ENCODE data around the gene DENND4A.
"Not testable (repeated sequence)": the region's sequence is repeated elsewhere in the genome, so short reads cannot be mapped to it uniquely, and the experiment has no call there.

The DENND4A gene

DNA sequence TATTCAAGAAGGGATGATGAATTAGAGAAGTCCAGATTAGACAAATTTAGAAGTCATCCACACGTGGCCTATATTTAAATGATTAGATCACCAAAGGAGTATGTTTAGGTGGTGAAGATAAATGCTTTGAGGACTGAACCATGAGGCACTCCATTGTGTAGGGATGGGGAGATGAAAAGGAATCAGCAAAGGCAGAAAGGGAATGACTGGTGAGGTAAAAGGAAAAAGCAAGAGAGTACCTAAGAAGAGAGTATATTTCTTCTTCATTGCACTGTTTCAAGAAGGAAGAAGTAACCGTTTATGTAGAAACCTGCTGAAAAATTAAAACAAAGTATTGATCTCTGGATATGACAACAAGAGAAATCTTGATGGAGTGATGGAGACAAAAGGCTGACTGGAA is 40.7 kb downstream of the DENND4A start:
- no peak for DNase-seq

DNA sequence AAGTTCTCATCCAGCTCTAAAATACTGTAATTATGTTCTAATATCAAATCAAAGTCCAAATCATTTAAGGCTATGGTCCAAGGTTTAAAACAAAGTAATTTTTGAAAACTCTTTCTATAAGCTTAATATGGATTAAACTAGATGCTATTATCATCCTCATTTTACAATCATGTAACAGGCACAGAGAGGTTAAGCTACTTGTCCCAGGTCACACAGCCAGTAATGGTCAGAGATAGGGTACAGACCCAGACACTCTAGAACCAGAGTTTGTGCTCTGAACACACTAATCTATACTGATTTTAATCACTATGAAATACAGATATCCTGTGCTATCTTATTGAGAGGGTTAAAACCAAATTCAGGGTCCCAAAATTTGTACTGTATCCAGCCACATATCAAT is 44.8 kb downstream of the DENND4A start:
- DNase-seq: no peak

DNA sequence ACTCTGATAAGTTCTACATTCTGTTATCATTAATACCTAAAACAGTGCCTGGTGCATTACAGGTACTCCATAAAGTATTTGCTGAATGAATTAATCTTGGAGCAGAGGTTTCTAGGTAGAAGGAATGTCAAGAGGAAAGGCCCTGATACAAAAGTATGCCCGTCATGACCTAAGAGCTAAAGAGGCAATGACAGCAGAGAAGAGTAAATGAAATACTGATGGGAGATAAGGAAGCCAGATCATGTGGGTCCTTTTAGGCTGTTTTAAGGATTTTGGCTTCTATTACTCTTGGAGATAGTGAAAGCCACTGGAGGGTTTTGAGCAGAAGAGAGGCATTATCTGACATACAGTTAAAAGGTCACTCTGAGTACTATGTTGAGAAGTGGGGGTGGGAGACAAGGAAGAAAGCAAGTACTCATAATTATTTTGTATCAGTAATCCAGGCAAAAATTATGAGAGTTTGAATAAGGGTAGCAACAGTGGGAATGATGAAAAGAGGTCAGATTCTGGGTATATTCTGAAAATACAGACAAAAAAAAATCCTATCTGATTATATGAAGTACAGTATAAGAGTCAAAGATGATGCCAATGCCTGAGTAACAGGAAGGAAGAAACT is 48.3 kb downstream of the DENND4A start:
- no peak for DNase-seq

- no peak for DNase-seq
Measured at GRCh38 chr15:65740148-65740547, 51.9 kb downstream of the DENND4A start.

GRCh38 chr15:65738649-65739048 is 53.4 kb downstream of the DENND4A start:
- DNase-seq: no peak

- DNase-seq: not testable (repeated sequence)
Measured at GRCh38 chr15:65733599-65733998, 58.5 kb downstream of the DENND4A start.

GRCh38 chr15:65732698-65733097 is 59.4 kb downstream of the DENND4A start:
- no peak for DNase-seq

- DNase-seq: no peak
Measured at GRCh38 chr15:65731926-65732325, 60.2 kb downstream of the DENND4A start.

GRCh38 chr15:65730549-65731172 is 61.4 kb downstream of the DENND4A start:
- no peak for DNase-seq

DNA sequence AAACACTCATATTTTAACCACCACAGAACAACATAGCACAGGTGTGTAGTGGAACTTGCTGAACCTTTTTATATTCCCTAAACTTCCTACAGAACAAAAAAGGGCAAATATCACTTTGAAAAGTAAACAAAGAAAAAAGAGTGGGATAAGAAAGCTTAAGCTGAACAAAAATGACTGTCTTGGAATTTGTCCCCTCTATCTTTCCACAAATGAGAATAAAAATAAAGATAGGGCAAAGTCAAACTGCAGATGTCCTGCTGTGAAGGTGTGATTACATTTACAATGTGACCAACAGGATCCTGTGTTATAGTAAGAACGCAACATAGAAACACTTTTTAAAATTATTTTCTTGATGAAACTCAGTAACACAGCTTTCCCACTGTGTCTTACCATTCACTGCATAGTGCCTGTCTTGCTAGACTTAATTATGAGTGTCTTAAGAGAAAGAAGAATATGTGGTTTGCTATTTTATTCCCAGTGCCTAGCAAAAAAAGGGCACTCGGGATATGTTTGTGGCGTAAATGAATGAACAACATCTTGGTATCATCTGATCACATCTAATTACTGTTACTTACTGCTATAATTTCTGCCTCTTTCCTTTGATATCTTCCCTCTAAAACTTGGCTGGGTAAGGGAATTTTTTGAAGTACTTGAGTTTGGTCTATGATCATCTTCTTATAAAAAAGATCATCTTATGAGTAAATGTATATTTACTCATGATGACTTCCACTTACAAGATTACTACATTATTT is 67.5 kb downstream of the DENND4A start:
- DNase-seq: no peak

DNA sequence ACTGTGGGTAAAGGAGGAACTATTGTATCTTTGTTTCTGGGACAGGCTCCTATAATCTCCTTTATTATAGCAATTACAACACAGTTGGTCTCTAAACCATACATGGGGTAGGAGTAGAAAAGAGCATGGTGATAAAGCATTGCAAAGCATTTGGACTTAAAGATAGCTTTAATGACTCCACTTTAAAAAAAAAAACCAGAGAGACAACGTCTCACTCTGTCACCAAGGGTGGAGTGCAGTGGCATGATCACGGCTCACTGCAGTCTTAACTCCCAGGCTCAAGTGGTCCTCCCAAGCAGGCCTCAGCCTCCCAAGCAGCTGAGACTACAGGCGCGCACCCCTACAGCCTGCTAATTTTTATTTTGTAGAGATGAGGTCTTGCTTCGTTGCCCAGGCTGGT is 68.2 kb downstream of the DENND4A start:
- no peak for DNase-seq

- DNase-seq: no peak
Measured at GRCh38 chr15:65722191-65722590, 69.9 kb downstream of the DENND4A start.

DNA sequence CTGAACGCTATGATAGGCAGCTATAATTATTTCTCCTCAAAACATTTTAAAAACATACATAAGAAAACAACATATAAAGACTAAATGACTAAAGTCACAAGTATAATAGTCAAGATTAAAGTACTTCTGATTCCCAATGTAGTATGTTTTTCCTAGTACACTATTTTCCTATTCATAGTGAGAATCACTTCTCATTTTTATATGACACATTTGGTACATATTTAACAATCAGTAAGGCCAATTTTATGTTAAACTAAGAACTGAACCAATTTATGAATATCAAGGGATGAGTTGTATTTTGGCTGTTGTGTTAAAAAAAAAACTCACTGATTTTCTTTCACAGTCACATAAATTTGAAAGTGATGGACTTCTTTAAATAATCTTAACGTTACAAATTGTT is 79.7 kb downstream of the DENND4A start:
- DNase-seq: no peak

- DNase-seq: no peak
Measured at GRCh38 chr15:65695081-65695480, 97.0 kb downstream of the DENND4A start.

GRCh38 chr15:65690778-65691177 is 101.3 kb downstream of the DENND4A start:
- DNase-seq: no peak

GRCh38 chr15:65690173-65690572 is 101.9 kb downstream of the DENND4A start:
- no peak for DNase-seq

- DNase-seq: no peak
Measured at GRCh38 chr15:65688462-65688861, 103.6 kb downstream of the DENND4A start.

DNA sequence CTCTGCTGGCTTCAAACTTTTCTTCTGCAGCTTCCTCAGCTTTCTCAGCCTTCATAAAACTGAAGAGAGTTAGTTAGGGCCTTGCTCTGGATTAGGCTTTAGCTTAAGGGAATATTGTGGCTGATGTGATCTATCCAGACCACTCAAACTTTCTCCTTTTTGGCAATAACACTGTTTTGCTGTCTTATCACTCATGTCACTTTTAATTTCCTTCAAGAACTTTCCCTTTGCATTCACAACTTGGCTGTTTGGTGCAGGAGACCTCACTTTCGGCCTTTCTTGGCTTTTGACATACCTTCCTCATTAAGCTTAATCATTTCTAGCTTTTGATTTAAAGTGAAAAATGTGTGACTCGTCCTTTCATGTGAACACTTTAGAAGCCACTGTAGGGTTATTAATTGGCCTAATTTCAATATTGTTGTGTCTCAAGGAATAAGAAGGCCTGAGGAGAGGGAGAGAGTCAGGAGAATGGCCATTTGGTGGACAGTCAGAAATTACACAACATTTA is 109.6 kb downstream of the DENND4A start:
- no peak for DNase-seq

DNA sequence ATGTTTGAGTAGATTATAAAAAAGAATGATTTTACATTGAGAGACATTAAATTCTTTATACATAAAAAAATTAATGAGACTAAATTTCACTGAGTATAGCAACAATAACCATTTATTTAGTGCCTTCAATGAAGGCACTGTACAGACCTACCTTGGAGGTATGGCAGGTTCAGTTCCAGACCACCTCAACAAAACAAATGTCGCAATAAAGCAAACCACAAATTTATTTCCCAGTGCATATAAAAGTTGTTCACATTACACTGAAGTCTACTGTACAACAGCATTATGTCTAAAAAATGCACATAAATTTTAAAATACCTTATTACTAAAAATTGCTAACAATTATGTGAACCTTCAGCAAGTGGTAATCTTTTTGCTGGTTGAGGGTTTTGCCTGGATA is 111.5 kb downstream of the DENND4A start:
- no peak for DNase-seq

DNA sequence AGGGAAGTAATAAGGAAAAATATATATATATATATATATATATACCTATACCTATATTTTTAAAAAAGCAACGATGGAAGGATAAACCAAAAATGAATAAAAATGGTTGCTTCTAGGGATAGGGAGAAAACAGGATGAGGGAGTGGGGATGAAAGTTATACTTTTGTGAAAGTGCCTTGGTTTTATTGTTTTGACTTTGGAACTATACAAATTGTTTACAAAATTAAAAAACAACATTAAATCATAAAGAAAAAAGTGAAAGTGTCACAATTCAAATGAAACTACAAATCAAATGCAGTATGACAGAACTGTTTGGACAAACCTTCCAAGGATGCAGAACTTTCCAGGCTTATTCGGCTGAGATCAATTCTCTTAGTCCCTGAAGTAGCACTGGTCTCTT is 116.0 kb downstream of the DENND4A start:
- DNase-seq: no peak

GRCh38 chr15:65675551-65675950 is 116.5 kb downstream of the DENND4A start:
- no peak for DNase-seq

- DNase-seq: no peak
Measured at GRCh38 chr15:65666257-65666656, 125.8 kb downstream of the DENND4A start.

DNA sequence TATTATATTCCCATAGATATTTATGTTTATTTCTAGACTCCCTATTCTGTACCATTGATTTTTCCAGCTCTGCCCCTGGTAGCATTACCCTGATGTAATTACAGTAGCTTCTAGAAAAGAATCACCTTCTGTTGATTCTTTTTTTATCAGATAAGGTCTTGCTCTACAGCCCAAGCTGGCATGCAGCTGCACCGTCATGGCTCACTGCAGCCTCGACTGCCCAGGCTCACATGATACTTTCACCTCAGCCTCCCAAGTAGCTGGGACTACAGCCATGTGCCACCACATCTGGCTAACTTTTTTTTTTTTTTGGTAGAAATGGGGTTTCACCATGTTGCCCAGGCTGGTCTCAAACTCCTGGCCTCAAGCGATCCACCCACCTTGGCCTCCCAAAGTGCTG is 128.6 kb downstream of the DENND4A start:
- DNase-seq: no peak

DNA sequence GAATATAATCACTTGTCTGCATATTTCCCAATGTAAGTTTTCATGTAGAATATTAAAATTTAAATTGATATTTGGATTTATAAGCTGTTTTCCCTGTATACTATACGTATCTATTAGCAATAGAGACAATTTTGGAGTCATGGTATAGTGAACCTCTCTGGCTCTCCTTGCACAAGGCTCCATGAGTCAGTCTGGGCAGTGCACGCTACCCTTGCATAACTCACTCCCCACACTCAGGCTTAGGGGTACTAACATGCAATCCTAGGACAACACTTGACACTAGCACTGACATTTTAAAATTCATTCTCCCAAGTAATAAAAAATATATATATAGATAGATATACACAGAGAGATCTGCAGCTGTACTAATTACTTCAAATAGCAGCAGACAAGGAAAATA is 131.2 kb downstream of the DENND4A start:
- no peak for DNase-seq

Data from NCI-H1105 treated with DMSO at 0.1 percent for 48 hours (cell line).